Epithelial cell of proximal tubule (primary cell): ENCODE results near the gene DYSF. TPM values are rescaled to one million over a fixed set of nuclear protein-coding genes. Genes with fewer than 3 reads are reported as not detected.

Experiments
- DNase-seq: peaks from one replicate; pipeline ENCODE4 v3.0.0-alpha.2; 2011; ENCODE audit warnings: low read depth
- H3K4me3 ChIP-seq: 2 replicates; pipeline ENCODE4 v1.5.1; 2011; ENCODE audit warnings: low read depth, mild to moderate bottlenecking, low read length
- total RNA-seq: library from RNA; depleted of rRNA; stranded (reverse); fragments of >200 nt; gene quantifications from 2 replicates; pipeline ENCODE4 v1.2.3, GENCODE V29; 2015
- TF ChIP-seq, protein P1 (sequence below): conservative IDR thresholded peaks from 2 replicates; pipeline ENCODE4 v1.5.1; 2012; ENCODE audit warnings: low read depth, mild to moderate bottlenecking, low read length

Gene DYSF
- total RNA-seq, 1 donor from 2014 or later, result 6.3 TPM

DNA sequence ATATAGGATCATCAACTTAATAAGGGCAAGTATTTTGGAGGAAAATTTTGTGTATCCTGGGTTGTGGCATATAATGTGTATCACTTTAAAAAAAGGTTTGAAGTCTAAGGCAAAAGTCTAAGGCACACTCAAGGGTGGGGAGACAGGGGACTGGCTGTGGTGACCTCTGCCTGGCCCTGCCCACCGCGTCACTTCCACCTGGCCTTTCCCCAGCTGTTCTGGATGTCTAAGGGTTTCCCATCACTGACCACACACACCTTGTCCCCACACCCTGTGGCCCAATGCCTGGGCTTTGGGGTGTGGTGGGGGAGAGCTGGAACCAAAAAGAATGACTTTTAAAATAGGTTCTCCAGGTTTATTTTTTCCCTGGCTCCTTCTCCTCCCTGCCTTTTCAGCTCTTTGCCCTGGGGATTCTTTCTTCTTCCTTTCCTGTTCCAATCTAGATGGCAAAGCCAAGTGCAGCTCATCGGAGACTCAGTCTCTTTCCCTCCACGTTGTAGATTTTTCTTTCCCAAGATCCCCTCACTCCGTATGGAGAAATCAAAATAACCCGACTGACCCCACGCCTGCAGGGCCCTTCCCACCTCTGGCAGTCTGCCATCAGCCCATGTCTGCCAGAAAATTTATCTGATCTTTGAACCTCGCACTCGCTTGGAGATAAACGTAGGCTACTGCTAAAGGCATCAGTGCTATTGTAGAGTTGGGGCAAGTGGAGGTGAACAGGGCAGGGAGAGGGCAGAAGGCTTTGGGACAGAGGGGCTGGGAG is 257.2 kb downstream of the DYSF start:
- DNase-seq, result no peak
- H3K4me3 ChIP-seq, result no peak overlapping the region
- TF ChIP-seq, protein P1, sequence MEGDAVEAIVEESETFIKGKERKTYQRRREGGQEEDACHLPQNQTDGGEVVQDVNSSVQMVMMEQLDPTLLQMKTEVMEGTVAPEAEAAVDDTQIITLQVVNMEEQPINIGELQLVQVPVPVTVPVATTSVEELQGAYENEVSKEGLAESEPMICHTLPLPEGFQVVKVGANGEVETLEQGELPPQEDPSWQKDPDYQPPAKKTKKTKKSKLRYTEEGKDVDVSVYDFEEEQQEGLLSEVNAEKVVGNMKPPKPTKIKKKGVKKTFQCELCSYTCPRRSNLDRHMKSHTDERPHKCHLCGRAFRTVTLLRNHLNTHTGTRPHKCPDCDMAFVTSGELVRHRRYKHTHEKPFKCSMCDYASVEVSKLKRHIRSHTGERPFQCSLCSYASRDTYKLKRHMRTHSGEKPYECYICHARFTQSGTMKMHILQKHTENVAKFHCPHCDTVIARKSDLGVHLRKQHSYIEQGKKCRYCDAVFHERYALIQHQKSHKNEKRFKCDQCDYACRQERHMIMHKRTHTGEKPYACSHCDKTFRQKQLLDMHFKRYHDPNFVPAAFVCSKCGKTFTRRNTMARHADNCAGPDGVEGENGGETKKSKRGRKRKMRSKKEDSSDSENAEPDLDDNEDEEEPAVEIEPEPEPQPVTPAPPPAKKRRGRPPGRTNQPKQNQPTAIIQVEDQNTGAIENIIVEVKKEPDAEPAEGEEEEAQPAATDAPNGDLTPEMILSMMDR, result no peak

DNA sequence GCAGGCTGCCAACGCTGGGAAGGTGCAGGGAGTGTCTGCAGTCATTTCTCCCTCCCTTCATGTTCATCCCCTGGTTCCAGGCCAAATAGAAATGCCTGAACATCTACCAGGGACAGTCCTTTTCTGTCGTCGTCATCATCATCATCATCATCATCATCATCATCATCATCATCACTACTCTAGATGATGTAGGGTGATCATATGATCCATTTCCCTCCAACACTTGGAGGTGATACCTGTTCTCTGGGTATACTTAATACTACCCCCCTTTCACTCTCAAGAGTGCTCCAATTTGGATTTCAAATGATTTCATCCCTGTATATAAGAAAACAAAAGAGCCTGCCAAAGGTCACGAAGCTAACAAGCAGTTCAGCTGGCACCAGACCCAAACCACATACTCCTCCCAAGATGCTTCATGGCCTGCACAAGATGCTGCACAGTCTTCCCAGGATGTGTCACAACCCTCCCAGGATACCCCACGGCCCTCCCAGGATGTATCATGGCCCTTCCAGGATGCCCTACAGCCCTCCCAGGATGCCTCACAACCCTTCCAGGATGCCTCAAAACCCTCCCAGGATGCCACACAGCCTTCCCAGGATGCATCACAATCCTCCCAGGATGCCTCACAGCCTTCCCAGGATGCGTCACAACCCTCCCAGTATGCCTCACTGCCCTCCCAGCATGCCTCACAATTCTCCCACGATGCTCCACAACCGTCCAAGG is 257.9 kb downstream of the DYSF start:
- DNase-seq, result no peak
- TF ChIP-seq, protein P1, result no peak

DNA sequence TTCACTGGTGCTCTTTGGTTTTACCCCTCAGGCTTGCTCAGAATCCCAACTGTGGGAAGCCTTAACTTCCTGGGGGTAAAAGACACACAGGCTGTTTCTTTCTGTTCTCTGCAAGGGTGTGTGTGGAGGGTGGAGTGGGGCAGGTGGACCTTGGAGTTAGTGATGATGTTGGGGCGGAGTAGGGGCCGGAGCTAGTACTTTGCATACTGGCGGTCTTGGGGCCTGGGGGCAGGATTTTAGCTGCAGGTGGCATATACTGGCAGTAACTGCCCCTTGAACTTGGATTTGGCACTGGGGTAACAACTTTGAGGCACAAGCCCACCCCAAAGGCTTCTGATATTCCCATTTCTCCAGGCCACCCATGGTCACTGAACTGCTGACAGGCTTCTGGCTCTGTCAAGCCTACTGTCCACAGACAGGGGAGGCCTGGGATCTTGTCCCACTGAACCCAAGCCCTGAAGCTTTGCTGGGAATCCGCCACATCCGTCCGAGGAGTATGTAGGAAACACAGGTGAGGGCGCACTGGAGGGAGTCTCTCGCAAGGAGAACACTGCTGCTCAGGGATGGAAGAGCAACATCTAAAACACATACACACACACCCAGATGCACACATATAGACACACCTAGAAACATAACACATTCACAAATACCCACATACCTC is 258.9 kb downstream of the DYSF start:
- H3K4me3 ChIP-seq, result no peak overlapping the region
- TF ChIP-seq, protein P1, result no peak
- DNase-seq, result no peak

More for the DNA sequence above, 257.9 kb downstream of the DYSF start:
- no peak overlapping the region for H3K4me3 ChIP-seq

DNA sequence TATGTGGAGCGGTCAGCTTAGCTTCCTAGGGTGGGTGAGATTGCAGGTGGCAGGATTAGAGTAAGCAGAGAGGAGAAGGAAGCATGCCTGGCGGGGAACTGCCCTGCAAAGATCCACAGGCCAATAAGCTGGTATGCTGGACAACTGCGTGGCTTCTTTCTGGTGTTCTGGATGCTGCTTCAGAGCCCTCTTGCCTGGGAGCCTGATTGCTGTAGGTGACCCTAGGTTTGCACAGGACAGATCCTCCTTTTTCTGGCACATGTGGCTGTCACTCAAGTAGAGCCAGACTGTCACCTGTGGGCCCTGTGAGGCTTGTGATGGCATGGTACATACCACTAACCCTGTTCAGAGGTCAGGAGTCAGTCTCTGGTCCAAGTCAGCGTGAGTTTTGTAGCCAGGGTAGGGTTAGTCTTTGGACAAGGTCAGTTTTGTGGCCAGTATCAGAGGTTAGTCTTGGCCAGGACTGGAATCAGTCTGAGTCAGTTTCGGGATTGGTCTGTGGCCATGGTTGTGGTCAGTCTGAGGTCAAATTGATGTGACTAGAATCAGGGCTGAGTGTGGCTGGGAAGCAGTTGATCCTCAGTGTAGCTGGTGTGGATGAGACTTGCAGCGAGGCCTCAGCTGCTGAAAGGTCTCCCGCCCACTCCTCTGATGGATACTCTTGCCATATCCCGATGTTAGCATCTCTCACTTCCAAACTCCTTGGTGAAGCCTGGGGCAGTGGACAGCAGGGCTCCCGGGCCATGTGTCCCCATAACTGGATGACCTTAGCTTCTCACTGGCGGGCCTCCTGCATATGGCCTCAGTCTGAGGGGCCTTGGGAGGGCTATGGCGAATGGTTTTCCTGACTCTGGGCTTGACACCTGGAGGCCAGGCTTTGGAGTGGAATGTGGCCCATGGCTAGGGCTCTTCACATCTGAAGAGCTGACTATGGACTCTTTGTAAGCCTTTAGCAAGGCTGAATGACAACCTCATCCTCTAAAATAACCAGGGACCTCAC is 260.5 kb downstream of the DYSF start:
- DNase-seq, result no peak
- no peak overlapping the region for H3K4me3 ChIP-seq
- TF ChIP-seq, protein P1, result no peak

DNA sequence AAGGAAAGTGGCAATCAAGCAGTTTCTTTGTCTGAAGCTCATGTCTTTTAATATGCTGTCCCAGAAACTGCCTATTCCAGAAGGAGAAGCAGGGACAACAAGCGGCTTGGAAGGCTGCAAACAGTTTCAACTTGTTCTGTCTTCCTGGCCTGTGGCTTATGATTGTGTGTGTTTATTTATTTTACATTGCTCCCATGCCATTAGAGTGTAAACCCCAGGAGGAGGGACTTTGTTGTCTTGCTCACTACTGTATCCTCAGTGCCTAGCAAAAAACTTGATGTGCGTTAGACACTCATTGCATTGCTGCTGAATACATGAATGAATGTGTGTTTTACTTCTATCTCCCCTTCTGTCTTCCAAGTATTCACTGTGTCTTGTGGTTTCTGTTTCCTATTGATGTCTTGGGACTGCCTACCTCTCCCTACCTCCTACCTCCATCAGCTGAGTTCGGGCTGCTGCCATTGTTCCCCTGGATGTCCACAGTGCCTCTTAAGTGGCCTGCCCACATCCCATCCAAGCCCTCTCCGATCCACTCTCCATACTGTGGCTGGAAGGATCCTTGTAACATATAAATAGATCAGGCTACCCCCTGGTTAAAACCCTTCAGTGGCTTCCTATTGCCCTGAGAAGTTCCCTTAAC is 261.4 kb downstream of the DYSF start:
- no peak for DNase-seq
- H3K4me3 ChIP-seq, result no peak overlapping the region
- TF ChIP-seq, protein P1, result no peak

DNA sequence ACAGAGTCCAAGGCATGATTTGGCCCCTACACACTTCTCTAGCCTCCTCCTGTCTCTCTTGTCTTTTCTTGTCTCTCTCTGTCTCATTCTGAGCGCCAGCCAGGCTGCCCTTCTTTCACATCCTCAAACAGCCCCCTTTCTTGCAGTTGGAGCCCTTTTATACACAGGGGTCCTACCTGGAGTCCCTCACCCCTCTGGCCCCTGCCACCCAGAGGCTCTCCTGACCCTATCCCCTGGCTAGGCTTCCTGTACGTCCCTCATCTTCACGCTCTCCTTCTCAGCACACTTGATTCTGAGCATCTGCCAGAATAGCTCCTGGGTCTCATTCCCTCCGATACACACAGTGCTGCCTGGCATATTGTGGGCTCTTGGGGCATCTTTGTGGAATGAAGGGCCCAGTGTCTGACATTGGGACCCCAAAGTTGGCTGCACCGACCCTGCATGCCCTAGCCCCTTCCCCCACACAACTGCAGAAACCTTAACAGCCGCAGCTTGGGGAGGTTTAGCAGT is 261.9 kb downstream of the DYSF start:
- TF ChIP-seq, protein P1, result no peak
- no peak for DNase-seq
- H3K4me3 ChIP-seq, result no peak overlapping the region
